ENCODE results near the gene HGFAC. TPM values are rescaled to one million over a fixed set of nuclear protein-coding genes. Genes with fewer than 3 reads are reported as not detected.

Gene HGFAC
- total RNA-seq, 1 experiment from 2014 or later = 0.20 TPM

DNA sequence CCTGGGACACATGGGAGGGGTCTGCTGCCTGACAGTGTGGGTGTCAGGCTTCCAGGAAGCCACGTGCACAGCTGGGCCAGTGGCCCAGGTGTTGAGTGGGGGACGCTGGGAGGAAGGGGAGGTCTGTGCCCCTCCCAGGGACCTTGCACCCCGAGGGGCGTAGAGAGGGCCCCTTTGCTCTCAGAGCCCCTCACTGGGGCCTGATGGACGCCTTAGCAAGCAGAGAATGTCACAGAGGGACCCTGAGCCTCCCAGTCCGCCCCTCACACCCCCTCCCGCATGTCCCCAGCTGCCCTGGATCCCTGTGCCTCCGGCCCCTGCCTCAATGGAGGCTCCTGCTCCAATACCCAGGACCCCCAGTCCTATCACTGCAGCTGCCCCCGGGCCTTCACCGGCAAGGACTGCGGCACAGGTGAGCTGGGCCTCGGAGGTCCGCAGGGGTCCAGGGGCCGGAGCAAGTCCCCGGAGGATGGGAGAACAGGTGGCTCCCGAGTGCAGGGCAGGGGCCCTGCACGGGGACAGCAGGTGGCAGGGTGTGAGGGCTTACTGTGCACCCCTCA lies 2.1 kb downstream of the HGFAC start (continued):
- TF ChIP-seq KAT7 (CRISPR knock-in tag; IDR thresholded peaks at IDR 0.05; ENCODE audit: borderline replicate concordance) = no peak
- TF ChIP-seq, protein P1, sequence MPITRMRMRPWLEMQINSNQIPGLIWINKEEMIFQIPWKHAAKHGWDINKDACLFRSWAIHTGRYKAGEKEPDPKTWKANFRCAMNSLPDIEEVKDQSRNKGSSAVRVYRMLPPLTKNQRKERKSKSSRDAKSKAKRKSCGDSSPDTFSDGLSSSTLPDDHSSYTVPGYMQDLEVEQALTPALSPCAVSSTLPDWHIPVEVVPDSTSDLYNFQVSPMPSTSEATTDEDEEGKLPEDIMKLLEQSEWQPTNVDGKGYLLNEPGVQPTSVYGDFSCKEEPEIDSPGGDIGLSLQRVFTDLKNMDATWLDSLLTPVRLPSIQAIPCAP (CRISPR knock-in tag; IDR thresholded peaks at IDR 0.05) = no peak

DNA sequence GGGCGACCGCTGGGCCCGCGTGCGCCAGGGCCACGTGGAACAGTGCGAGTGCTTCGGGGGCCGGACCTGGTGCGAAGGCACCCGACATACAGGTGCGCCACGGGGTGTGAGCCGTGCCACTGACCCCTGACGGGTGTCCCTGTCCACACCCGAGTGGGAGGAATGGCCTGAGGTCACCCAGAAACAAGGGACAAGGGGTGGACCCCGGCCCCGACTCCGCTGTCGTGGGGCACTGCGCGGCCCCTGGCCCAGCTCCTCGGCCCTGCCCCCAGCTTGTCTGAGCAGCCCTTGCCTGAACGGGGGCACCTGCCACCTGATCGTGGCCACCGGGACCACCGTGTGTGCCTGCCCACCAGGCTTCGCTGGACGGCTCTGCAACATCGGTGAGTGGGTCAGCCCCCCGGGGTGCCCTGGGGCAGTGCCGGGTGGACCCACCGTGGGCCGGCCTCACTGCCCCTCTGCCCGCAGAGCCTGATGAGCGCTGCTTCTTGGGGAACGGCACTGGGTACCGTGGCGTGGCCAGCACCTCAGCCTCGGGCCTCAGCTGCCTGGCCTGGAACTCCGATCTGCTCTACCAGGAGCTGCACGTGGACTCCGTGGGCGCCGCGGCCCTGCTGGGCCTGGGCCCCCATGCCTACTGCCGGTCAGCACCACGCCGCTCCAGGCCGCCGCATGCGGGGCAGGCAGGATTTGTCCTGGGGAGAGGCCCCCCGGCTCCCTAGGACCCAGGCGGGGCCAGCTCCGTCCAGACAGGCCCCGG lies 2.8 kb downstream of the HGFAC start:
- TF ChIP-seq, protein P2, sequence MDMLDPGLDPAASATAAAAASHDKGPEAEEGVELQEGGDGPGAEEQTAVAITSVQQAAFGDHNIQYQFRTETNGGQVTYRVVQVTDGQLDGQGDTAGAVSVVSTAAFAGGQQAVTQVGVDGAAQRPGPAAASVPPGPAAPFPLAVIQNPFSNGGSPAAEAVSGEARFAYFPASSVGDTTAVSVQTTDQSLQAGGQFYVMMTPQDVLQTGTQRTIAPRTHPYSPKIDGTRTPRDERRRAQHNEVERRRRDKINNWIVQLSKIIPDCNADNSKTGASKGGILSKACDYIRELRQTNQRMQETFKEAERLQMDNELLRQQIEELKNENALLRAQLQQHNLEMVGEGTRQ (CRISPR knock-in tag; IDR thresholded peaks at IDR 0.05) = no peak
- TF ChIP-seq TP53 (CRISPR knock-in tag; IDR thresholded peaks at IDR 0.05) (no peak), ZNF263 (CRISPR knock-in tag; IDR thresholded peaks at IDR 0.05; ENCODE audit: low read depth) (no peak), IRF2 (CRISPR knock-in tag; IDR thresholded peaks at IDR 0.05; ENCODE audit: borderline replicate concordance, low read depth) (no peak), NR1H2 (CRISPR knock-in tag; IDR thresholded peaks at IDR 0.05) (no peak), JAZF1 (CRISPR knock-in tag; IDR thresholded peaks at IDR 0.05) (no peak), CREM (CRISPR knock-in tag; IDR thresholded peaks at IDR 0.05) (no peak), NFYB (CRISPR knock-in tag; conservative IDR thresholded peaks at IDR 0.05; ENCODE audit: low read depth) (no peak), MXD4 (CRISPR knock-in tag; IDR thresholded peaks at IDR 0.05; ENCODE audit: borderline replicate concordance) (no peak), TCF7 (CRISPR knock-in tag; IDR thresholded peaks at IDR 0.05; ENCODE audit: low read depth) (no peak), OVOL2 (CRISPR knock-in tag; IDR thresholded peaks at IDR 0.05; ENCODE audit: borderline replicate concordance) (no peak), RORB (CRISPR knock-in tag; IDR thresholded peaks at IDR 0.05) (no peak), NR2C2 (CRISPR knock-in tag; IDR thresholded peaks at IDR 0.05) (no peak)
- TF ChIP-seq, protein P3, sequence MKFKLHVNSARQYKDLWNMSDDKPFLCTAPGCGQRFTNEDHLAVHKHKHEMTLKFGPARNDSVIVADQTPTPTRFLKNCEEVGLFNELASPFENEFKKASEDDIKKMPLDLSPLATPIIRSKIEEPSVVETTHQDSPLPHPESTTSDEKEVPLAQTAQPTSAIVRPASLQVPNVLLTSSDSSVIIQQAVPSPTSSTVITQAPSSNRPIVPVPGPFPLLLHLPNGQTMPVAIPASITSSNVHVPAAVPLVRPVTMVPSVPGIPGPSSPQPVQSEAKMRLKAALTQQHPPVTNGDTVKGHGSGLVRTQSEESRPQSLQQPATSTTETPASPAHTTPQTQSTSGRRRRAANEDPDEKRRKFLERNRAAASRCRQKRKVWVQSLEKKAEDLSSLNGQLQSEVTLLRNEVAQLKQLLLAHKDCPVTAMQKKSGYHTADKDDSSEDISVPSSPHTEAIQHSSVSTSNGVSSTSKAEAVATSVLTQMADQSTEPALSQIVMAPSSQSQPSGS (CRISPR knock-in tag; IDR thresholded peaks at IDR 0.05; ENCODE audit: borderline replicate concordance, low read depth) = no peak
- TF ChIP-seq, protein P4, sequence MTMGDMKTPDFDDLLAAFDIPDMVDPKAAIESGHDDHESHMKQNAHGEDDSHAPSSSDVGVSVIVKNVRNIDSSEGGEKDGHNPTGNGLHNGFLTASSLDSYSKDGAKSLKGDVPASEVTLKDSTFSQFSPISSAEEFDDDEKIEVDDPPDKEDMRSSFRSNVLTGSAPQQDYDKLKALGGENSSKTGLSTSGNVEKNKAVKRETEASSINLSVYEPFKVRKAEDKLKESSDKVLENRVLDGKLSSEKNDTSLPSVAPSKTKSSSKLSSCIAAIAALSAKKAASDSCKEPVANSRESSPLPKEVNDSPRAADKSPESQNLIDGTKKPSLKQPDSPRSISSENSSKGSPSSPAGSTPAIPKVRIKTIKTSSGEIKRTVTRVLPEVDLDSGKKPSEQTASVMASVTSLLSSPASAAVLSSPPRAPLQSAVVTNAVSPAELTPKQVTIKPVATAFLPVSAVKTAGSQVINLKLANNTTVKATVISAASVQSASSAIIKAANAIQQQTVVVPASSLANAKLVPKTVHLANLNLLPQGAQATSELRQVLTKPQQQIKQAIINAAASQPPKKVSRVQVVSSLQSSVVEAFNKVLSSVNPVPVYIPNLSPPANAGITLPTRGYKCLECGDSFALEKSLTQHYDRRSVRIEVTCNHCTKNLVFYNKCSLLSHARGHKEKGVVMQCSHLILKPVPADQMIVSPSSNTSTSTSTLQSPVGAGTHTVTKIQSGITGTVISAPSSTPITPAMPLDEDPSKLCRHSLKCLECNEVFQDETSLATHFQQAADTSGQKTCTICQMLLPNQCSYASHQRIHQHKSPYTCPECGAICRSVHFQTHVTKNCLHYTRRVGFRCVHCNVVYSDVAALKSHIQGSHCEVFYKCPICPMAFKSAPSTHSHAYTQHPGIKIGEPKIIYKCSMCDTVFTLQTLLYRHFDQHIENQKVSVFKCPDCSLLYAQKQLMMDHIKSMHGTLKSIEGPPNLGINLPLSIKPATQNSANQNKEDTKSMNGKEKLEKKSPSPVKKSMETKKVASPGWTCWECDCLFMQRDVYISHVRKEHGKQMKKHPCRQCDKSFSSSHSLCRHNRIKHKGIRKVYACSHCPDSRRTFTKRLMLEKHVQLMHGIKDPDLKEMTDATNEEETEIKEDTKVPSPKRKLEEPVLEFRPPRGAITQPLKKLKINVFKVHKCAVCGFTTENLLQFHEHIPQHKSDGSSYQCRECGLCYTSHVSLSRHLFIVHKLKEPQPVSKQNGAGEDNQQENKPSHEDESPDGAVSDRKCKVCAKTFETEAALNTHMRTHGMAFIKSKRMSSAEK (CRISPR knock-in tag; IDR thresholded peaks at IDR 0.05; ENCODE audit: borderline replicate concordance) = no peak
- H3K27me3 Mint-ChIP-seq (ENCODE audit: low read depth) = 0 out of 2 replicates have a peak, but pooled peaks cover 3% of the 10 kb centered on the region
- DNase-seq (ENCODE audit: low spot score) = no peak
- H3K36me3 Mint-ChIP-seq = no peaks in the 10 kb centered on the region
- H3K4me3 Mint-ChIP-seq = no peak overlapping the region
- POLR2A ChIA-PET = no interaction called here
- H3K27ac Mint-ChIP-seq = no peak overlapping the region
- no peaks in the 10 kb centered on the region for H3K4me1 Mint-ChIP-seq
- ATAC-seq = no peak
- H3K9me3 Mint-ChIP-seq = no peaks in the 10 kb centered on the region
- CTCF ChIA-PET = interaction anchor here (0.6 to 5.0 kb wide), 10 partner anchors 10 to 126 kb away, joined by 3 to 42 read pairs (median 4); no protein-coding TSS in a partner anchor

Measured in WTC11 (cell line).